ENCODE results near the gene CHN2. TPM values are rescaled to one million over a fixed set of nuclear protein-coding genes. Genes with fewer than 3 reads are reported as not detected.

CHN2 gene
- total RNA-seq, 2 experiments from 2014 or later, result 1.7 to 1.8 TPM

- TF ChIP-seq, protein P1, sequence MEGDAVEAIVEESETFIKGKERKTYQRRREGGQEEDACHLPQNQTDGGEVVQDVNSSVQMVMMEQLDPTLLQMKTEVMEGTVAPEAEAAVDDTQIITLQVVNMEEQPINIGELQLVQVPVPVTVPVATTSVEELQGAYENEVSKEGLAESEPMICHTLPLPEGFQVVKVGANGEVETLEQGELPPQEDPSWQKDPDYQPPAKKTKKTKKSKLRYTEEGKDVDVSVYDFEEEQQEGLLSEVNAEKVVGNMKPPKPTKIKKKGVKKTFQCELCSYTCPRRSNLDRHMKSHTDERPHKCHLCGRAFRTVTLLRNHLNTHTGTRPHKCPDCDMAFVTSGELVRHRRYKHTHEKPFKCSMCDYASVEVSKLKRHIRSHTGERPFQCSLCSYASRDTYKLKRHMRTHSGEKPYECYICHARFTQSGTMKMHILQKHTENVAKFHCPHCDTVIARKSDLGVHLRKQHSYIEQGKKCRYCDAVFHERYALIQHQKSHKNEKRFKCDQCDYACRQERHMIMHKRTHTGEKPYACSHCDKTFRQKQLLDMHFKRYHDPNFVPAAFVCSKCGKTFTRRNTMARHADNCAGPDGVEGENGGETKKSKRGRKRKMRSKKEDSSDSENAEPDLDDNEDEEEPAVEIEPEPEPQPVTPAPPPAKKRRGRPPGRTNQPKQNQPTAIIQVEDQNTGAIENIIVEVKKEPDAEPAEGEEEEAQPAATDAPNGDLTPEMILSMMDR (IDR thresholded peaks at IDR 0.05), result no peak
- no peak for DNase-seq
- ATAC-seq, result no peak
- ChIA-PET POLR2A (no interaction called here), CTCF (interaction anchor here (1.3 kb wide), 1 partner anchor 14 kb away, joined by 3 read pairs; no protein-coding TSS in a partner anchor)
- Mint-ChIP-seq H3K9me3 (peaks cover 11% of the 10 kb centered on the region), H3K27ac (no peak overlapping the region), H3K27me3 (no peaks in the 10 kb centered on the region), H3K4me3 (no peak overlapping the region), H3K36me3 (ENCODE audit: low read depth) (no peaks in the 10 kb centered on the region), H3K4me1 (ENCODE audit: low read depth) (no peaks in the 10 kb centered on the region)
- intact Hi-C loops (cut with micrococcal nuclease), result no loop called here
Observed at GRCh38 chr7:29311314-29311713, 116.7 kb downstream of the CHN2 start.

GRCh38 chr7:29314148-29314547 lies 119.6 kb downstream of the CHN2 start:
- DNase-seq, result no peak
- H3K36me3 Mint-ChIP-seq (ENCODE audit: low read depth), result no peaks in the 10 kb centered on the region
- H3K27ac Mint-ChIP-seq, result no peak overlapping the region
- TF ChIP-seq, protein P1 (IDR thresholded peaks at IDR 0.05), result no peak
- no peaks in the 10 kb centered on the region for H3K4me1 Mint-ChIP-seq (ENCODE audit: low read depth)
- peaks cover 9% of the 10 kb centered on the region for H3K9me3 Mint-ChIP-seq
- intact Hi-C loops (cut with micrococcal nuclease), result no loop called here
- no peak overlapping the region for H3K4me3 Mint-ChIP-seq
- ChIA-PET CTCF (no interaction called here), POLR2A (no interaction called here)
- H3K27me3 Mint-ChIP-seq, result no peaks in the 10 kb centered on the region
- no peak for ATAC-seq

GRCh38 chr7:29315122-29315891 lies 120.7 kb downstream of the CHN2 start:
- Mint-ChIP-seq H3K36me3 (ENCODE audit: low read depth) (no peaks in the 10 kb centered on the region), H3K9me3 (peaks cover 7% of the 10 kb centered on the region)
- ATAC-seq, result no peak

GRCh38 chr7:29315892-29316270 lies 121.3 kb downstream of the CHN2 start:
- no peak overlapping the region for H3K27ac Mint-ChIP-seq

More at GRCh38 chr7:29315122-29315891, 120.7 kb downstream of the CHN2 start:
- intact Hi-C loops (cut with micrococcal nuclease), result no loop called here
- DNase-seq, result no peak
- TF ChIP-seq, protein P1 (IDR thresholded peaks at IDR 0.05), result no peak
- H3K4me3 Mint-ChIP-seq, result no peak overlapping the region
- ChIA-PET CTCF (interaction anchor here (1.7 kb wide), 1 partner anchor 126 kb away, joined by 4 read pairs; no protein-coding TSS in a partner anchor), POLR2A (interaction anchor here (0.6 kb wide), 1 partner anchor 54 kb away, joined by 3 read pairs; no protein-coding TSS in a partner anchor)
- H3K4me1 Mint-ChIP-seq (ENCODE audit: low read depth), result no peaks in the 10 kb centered on the region
- H3K27ac Mint-ChIP-seq, result no peak overlapping the region
- no peaks in the 10 kb centered on the region for H3K27me3 Mint-ChIP-seq

More at GRCh38 chr7:29315892-29316270, 121.3 kb downstream of the CHN2 start:
- CTCF ChIA-PET, result interaction anchor here (1.1 to 1.7 kb wide), 2 partner anchors 18 to 127 kb away, joined by 3 to 4 read pairs; no protein-coding TSS in a partner anchor
- intact Hi-C loops (cut with micrococcal nuclease), result no loop called here
- Mint-ChIP-seq H3K4me3 (no peak overlapping the region), H3K36me3 (ENCODE audit: low read depth) (no peaks in the 10 kb centered on the region), H3K4me1 (ENCODE audit: low read depth) (no peaks in the 10 kb centered on the region), H3K27me3 (no peaks in the 10 kb centered on the region), H3K9me3 (peaks cover 5% of the 10 kb centered on the region)
- POLR2A ChIA-PET, result no interaction called here
- no peak for ATAC-seq
- TF ChIP-seq, protein P1 (IDR thresholded peaks at IDR 0.05), result no peak
- no peak for DNase-seq

Data from activated CD8-positive, alpha-beta T cell treated with anti-CD3 and anti-CD28 coated beads for 36 hours (primary cell).